GM21381 (cell line): ENCODE measurements around the gene RASIP1.

ENCODE experiments used
- ATAC-seq: cut with Tn5 transposase; IDR thresholded peaks from one replicate; pipeline ENCODE4 v1.9.1; 2021; ENCODE audit warnings: mild to moderate bottlenecking, moderate library complexity; ENCODE audit not compliant: unreplicated experiment

The RASIP1 gene

GRCh38 chr19:48755787-48756186 is 15.4 kb upstream of the RASIP1 start:
- ATAC-seq = no peak

- no peak for ATAC-seq
These were observed 14.8 kb upstream of the RASIP1 start, which contains the start of gene FGF21 for GRCh38 chr19:48755084-48755641. Gene FGF21, plus strand, starts transcription at chr19:48755524. Its CDS starts 713 bp downstream, at chr19:48756237.

GRCh38 chr19:48752496-48753365 is 12.3 kb upstream of the RASIP1 start, which contains the start of gene FUT1:
Gene FUT1, minus strand, starts transcription at chr19:48752641. Its CDS starts 1,360 bp downstream, at chr19:48751281.
- no peak for ATAC-seq

GRCh38 chr19:48751845-48752495 is 11.6 kb upstream of the RASIP1 start:
- no peak for ATAC-seq

GRCh38 chr19:48750771-48751504 is 10.5 kb upstream of the RASIP1 start:
- ATAC-seq = no peak

GRCh38 chr19:48750351-48750750 is 9.9 kb upstream of the RASIP1 start:
- no peak for ATAC-seq

- no peak for ATAC-seq
These were observed 9.3 kb upstream of the RASIP1 start for GRCh38 chr19:48749571-48750198.

DNA sequence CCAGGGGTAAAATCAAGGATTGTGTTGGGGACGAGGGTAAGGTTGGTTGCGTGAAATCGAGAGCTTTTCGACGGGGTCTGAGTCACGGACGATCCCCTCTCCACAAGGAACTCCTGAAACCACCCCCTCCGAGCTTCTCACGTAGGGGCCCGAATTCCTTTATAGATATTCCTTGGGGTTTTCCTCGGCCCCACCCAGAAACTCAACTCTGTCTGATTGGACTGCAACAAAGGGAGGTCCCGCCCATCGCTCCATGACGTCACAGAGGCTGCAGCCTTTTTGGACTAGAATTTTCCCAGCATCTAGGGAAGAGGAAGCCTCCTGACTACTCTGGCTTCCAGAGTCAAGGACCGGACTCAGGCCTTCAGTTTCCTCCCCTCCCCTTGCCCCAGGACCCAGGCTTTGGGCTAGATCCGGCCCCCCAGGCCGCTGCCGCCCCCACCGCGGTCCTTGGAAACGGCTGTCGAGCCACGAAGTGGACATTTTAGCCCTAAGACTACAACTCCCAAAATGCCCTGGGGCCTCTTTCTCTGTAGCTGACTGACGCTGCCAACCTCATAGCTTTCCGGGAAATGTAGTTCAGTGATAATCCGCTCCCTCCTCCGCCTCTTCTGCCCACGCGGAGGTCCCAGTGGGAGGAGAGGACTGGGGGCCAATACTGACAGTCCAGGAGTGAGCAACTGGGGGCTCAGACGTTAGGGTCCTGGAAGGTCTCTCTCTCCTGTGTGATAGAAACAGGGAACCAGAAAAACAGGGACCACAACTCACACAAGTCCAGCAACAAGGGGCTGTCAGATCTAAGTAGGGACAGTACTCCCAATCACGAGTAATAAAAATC is 6.5 kb upstream of the RASIP1 start, which contains the start of gene IZUMO1:
TSS of gene IZUMO1 (minus strand) at position 172 of the 838 bp plus-strand sequence. CDS start 1,050 bp downstream, outside the sequence.
- no peak for ATAC-seq

DNA sequence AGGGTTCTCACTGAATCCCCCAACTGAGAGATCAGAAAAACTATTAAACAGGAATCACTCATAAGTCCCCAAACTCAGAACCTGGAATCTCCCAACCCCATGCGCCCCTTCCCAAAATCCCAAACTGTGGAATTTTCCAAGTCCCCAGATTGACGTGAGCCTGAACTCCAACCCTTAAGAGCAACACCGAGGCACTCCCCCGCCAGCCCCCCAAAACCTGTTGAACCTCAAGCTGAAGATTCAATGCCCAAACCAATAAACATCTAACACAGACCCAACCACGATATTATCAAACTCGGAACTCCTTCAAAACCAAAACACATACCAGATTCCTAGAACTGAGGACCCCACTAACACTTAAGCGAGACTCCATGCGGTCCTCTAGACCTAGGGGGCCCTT is 5.7 kb upstream of the RASIP1 start:
- ATAC-seq = no peak

- no peak for ATAC-seq
These were observed 5.0 kb upstream of the RASIP1 start for GRCh38 chr19:48745208-48745995.

- ATAC-seq = no peak
These were observed 1.7 kb upstream of the RASIP1 start for GRCh38 chr19:48742096-48742495.

DNA sequence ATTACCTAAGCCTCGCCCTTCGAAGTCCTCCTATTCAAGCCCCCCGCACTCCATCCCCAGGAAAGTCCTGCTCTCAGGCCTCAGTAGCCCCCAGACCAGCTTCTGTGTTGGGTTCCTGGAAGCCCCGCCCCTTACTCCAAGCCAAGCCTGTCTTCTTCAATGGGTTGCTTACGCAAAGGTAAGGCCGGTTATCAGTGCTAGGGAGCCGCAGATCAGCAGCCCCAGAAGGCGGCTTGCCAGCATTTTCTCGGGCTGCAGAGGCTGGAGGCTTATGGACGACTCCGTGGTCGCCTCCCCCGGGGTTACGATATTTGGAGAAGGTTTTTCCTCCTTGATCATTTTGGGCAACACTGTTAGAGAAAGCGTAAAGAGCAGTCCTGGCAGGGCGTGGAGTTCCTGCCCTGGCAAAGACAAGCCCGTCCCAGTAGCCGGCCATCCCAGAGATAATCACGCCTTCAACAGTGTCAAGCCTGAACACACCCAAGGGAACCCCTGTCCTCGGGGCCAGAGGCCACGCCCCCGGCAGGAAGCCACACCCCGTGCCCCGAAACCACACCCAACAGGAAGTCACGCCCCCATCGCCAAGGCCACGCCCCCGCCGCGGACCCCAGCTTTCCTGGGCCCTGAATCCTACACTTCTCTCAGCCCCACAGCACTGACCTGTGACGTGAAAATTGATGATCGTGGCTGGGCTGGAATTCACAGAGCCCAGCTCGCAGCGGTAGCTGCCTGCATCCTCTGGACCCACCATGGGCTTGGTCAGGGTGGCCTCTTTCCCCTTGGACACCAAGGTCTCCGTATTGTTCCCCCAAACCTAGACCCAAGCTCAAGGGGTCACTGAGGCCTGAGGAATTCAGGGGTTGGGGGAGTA is 954 bp upstream of the RASIP1 start:
- no peak for ATAC-seq

DNA sequence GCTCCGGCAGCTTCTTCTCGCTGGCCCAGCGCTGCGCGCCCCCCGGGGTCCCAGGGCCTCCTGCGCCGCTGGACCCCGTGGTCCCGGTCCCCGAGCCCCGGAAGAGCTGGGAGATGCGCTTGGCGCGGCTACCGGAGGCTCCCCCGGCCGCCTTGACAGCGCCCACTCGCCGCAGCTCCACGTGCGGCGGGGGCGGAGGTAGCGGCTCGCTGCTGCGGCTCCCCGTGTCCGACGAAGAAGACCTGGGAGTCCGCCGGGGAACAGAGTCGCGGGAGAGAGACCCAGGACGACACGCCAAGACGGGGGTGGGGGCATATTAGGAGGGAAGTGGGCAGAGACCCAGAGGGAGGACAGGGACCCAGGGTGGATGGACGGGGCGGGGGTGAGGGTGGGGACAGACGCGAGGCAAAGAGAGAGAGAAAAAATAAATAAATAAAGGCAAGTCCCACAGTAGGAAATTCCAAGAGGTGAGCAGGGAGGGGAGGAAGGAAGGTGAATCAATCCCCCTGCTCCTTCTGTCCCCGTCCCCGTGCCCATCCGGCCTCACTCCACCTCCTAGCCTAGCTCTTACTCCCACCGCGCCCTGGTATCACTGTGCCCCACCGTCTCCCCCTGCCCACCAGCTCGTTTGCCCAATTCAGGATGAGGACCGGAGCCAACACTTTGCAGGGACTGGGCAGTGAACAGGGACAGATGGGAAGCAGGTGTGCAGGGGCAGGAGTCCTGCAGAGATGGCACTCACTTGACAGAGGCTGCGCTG is 826 bp downstream of the RASIP1 start:
- no peak for ATAC-seq

GRCh38 chr19:48738557-48739403 is 1.6 kb downstream of the RASIP1 start:
- ATAC-seq = peak; percentile 79

DNA sequence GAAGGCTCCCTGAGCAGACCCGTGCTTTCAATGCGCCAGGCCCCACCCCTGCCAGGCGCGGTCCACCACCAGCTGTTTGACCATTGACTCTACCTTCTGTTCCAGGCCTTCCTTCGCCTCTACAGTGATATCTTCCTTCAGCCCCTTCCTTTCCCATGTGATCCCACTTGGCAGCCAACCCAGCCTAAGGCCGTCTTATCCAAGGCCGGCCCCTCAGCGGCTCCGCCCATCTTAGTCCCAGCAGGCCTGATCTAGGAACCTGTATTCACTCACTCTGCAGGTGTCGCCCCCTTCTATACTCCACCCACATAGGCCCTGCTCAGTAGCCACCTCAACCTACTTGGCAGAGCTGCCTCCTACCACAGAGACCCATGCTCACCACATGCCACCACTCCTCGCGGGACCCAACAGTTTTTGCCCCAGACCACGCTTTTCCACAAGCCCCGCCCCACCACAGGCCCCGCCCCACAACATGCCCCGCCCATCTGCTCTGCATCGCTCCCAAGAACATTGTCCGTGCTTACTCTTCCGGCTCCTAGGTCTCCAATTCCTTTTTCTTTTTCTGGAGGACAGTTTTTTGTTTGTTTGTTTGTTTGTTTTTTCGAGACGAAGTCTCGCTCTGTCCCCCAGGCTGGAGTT is 2.9 kb downstream of the RASIP1 start:
- ATAC-seq = no peak
